HCT116 (cell line): ENCODE measurements around the gene ERC1. TPM values are rescaled to one million over a fixed set of nuclear protein-coding genes. Genes with fewer than 3 reads are reported as not detected.

Experiments used
- ATAC-seq: fragments of 200-7000 bp; cut with Tn5 transposase; 2 replicates; pipeline ENCODE4 v1.9.1; 2020; ENCODE audit warnings: mild to moderate bottlenecking, moderate library complexity
- BruUV-seq: library from RNA; stranded (reverse); fragments of 400-500 nt; replicated peaks from 2 replicates; lab custom pipeline; 2021; lab: Mats Ljungman, UMichigan
- CTCF ChIA-PET: fragments of 300-600 bp; sonication (Branson Sonifier 250); formaldehyde crosslinking; loops from one replicate; lab custom pipeline; 2021; ENCODE audit warnings: antibody characterized with exemption; lab: Charles Lee
- POLR2A ChIA-PET: fragments of 300-600, 350-600 bp; sonication (Branson Sonifier 250); formaldehyde crosslinking; loops from one replicate; lab custom pipeline; 2021; ENCODE audit warnings: antibody characterized with exemption; lab: Charles Lee
- RAD21 ChIA-PET, 2 experiments: fragments of 300-600 bp; sonication (Branson Sonifier 250); formaldehyde crosslinking; loops; one replicate each; lab custom pipeline; 2023; ENCODE audit warnings: low total read pairs in 2 of 2; ENCODE audit not compliant: uncharacterized antibody in 2 of 2, unreplicated experiment in 2 of 2, low non-redundant PET in 1 of 2; lab: Charles Lee
- DNase-seq: peaks from one replicate; pipeline ENCODE4 v3.0.0-alpha.2; 2010; ENCODE audit warnings: low read depth, low spot score
- H2AFZ ChIP-seq: fragments of 200-600 bp; shearing (Covaris generic), sonication (generic); 2 replicates; pipeline ENCODE4 v1.6.1; 2017; ENCODE audit warnings: low read depth, mixed run types, mixed read lengths, antibody characterized with exemption, low read length; ENCODE audit not compliant: poor library complexity, severe bottlenecking
- H3K27ac ChIP-seq: 2 replicates; pipeline ENCODE4 v1.5.1; 2012; ENCODE audit warnings: low read depth, low read length
- H3K27me3 ChIP-seq: fragments of 200-600 bp; sonication (generic); 2 replicates; pipeline ENCODE4 v1.6.1; 2016; ENCODE audit warnings: mixed run types, low read length, mixed read lengths; ENCODE audit not compliant: insufficient read depth
- H3K36me3 ChIP-seq, 2 experiments: fragments of 200-500 bp in 1 of 2; fragments of 200-600 bp in 1 of 2; sonication (Bioruptor generic) in 1 of 2; sonication (generic) in 1 of 2; 2 replicates each; pipeline versions ENCODE4 v1.5.1 to v1.6.1; 2014 to 2016; ENCODE audit warnings: low read length in 2 of 2, inconsistent platforms in 1 of 2, mixed read lengths in 1 of 2, mixed run types in 1 of 2; ENCODE audit not compliant: insufficient read depth in 2 of 2, control insufficient read depth in 1 of 2
- H3K4me1 ChIP-seq, 2 experiments: fragments of 200-600 bp in 1 of 2; sonication (generic) in 1 of 2; 2 replicates each; pipeline versions ENCODE4 v1.5.1 to v1.6.1; 2012 to 2017; ENCODE audit warnings: low read length in 2 of 2, inconsistent platforms in 1 of 2, mild to moderate bottlenecking in 1 of 2, mixed read lengths in 1 of 2, mixed run types in 1 of 2, moderate library complexity in 1 of 2; ENCODE audit not compliant: insufficient read depth in 2 of 2, control insufficient read depth in 1 of 2
- H3K4me2 ChIP-seq: fragments of 200-600 bp; sonication (generic); 2 replicates; pipeline ENCODE4 v1.6.1; 2017; ENCODE audit warnings: mixed run types, low read length, mixed read lengths
- H3K4me3 ChIP-seq, 2 experiments: fragments of 200-600 bp in 1 of 2; sonication (generic) in 1 of 2; replicated peaks in 1 of 2; 2 replicates each; pipeline ENCODE4 v1.5.1; 2011 to 2016; ENCODE audit warnings: low read length in 2 of 2, control low read depth in 1 of 2, low read depth in 1 of 2, mild to moderate bottlenecking in 1 of 2, mixed read lengths in 1 of 2, mixed run types in 1 of 2
- H3K79me2 ChIP-seq: fragments of 200-600 bp; sonication (generic); 2 replicates; pipeline ENCODE4 v1.6.1; 2017; ENCODE audit warnings: mild to moderate bottlenecking, mixed run types, low read length, moderate library complexity, mixed read lengths; ENCODE audit not compliant: insufficient read depth
- H3K9ac ChIP-seq: fragments of 200-600 bp; sonication (generic); 2 replicates; pipeline ENCODE4 v1.6.1; 2016; ENCODE audit warnings: low read length, mixed read lengths
- H3K9me2 ChIP-seq: fragments of 200-600 bp; sonication (generic), shearing (Covaris generic); 2 replicates; pipeline ENCODE4 v1.6.1; 2017; ENCODE audit warnings: mixed run types, mild to moderate bottlenecking, moderate library complexity; ENCODE audit not compliant: insufficient read depth
- H3K9me3 ChIP-seq, 2 experiments: fragments of 200-500 bp in 1 of 2; fragments of 200-600 bp in 1 of 2; sonication (Bioruptor generic) in 1 of 2; sonication (generic) in 1 of 2; 2 replicates each; pipeline ENCODE4 v1.6.1; 2014 to 2017; ENCODE audit warnings: low read length in 2 of 2, mixed read lengths in 2 of 2, inconsistent platforms in 1 of 2, low read depth in 1 of 2, mild to moderate bottlenecking in 1 of 2, mixed run types in 1 of 2, moderate library complexity in 1 of 2; ENCODE audit not compliant: control insufficient read depth in 1 of 2, insufficient read depth in 1 of 2
- H4K20me1 ChIP-seq: fragments of 200-600 bp; sonication (generic), shearing (Covaris generic); 2 replicates; pipeline ENCODE4 v1.6.1; 2017; ENCODE audit warnings: mixed run types, mild to moderate bottlenecking, moderate library complexity; ENCODE audit not compliant: insufficient read depth
- CEBPB ChIP-seq: IDR thresholded peaks from 2 replicates; pipeline ENCODE4 v1.6.1; 2012; ENCODE audit warnings: low read depth
- ELF1 ChIP-seq: IDR thresholded peaks from 2 replicates; pipeline ENCODE4 v1.6.1; 2012; ENCODE audit warnings: low read depth, borderline replicate concordance
- FOSL1 ChIP-seq: IDR thresholded peaks from 2 replicates; pipeline ENCODE4 v1.6.1; 2012; ENCODE audit warnings: low read depth
- JUND ChIP-seq: IDR thresholded peaks from 2 replicates; pipeline ENCODE4 v1.6.1; 2012
- RAD21 ChIP-seq: IDR thresholded peaks from 2 replicates; pipeline ENCODE4 v1.6.1; 2012; ENCODE audit warnings: low read depth, mild to moderate bottlenecking
- SIN3A ChIP-seq: IDR thresholded peaks from 2 replicates; pipeline ENCODE4 v1.6.1; 2012; ENCODE audit warnings: low read depth
- SP1 ChIP-seq: IDR thresholded peaks from 2 replicates; pipeline ENCODE4 v1.6.1; 2012; ENCODE audit warnings: low read depth
- YY1 ChIP-seq: IDR thresholded peaks from 2 replicates; pipeline ENCODE4 v1.6.1; 2011; ENCODE audit warnings: low read length, low read depth, moderate library complexity, mild to moderate bottlenecking; ENCODE audit not compliant: insufficient replicate concordance; ENCODE audit errors: extremely low read depth
- ZFX ChIP-seq: fragments of 450-650 bp; IDR thresholded peaks from 2 replicates; pipeline ENCODE4 v1.6.1; 2017
- ZNF274 ChIP-seq: fragments of 200-500 bp; sonication (Bioruptor generic); IDR thresholded peaks from 2 replicates; pipeline ENCODE4 v1.6.1; 2014; ENCODE audit warnings: mild to moderate bottlenecking, low read depth, low read length, inconsistent platforms
- intact Hi-C: fragments of 100-400 bp; cut with micrococcal nuclease; formaldehyde crosslinking; loops from 2 replicates; pipeline ENCODE4 v1.10.0; 2022
- total RNA-seq: library from RNA; stranded (reverse); gene quantifications from one replicate; pipeline ENCODE4 v1.2.1, GENCODE V29; 2021; ENCODE audit not compliant: unreplicated experiment
- TF ChIP-seq, protein P1 (sequence below), 3 experiments: fragments of 200-600 bp in 1 of 3; sonication (generic) in 1 of 3; IDR thresholded peaks in 2 of 3; conservative IDR thresholded peaks in 1 of 3; 2 replicates each; pipeline ENCODE4 v1.5.1; 2012 to 2017; ENCODE audit warnings: low read depth in 2 of 3, low read length in 2 of 3, antibody characterized with exemption in 1 of 3, borderline replicate concordance in 1 of 3, control low read depth in 1 of 3, mild to moderate bottlenecking in 1 of 3, mixed read lengths in 1 of 3, mixed run types in 1 of 3, moderate library complexity in 1 of 3; ENCODE audit not compliant: insufficient read depth in 1 of 3

The ERC1 gene
- total RNA-seq, 1 experiment from 2014 or later, result 41.9 TPM

DNA sequence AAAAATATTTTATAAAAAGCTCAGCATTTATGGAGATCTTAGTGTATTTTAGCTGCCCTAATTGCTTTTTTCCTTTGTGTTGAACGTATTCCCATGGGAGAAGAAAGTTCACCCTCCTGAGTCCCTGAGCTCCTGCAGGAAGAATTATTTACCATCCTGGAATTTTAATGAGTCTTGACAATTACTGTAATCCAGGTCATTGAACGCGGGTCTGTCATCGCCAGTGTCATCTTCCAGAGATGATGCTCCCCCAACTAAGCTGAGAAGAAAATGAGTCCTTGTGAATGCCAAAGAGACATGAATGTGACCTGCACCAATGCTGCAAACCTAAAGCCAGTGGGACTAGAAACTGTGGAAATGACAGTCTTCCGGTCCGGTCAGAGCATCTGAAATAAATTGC is 473.9 kb downstream of the ERC1 start:
- TF ChIP-seq FOSL1, result no peak
- no peak for TF ChIP-seq YY1
- TF ChIP-seq ELF1, result no peak
- no peak for TF ChIP-seq JUND
- TF ChIP-seq ZFX, result no peak
- no peak for TF ChIP-seq CEBPB
- Histone ChIP-seq H4K20me1 (no peaks in the 10 kb centered on the region), H3K9me2 (no peaks in the 10 kb centered on the region), H3K27ac (no peak overlapping the region), H3K4me1 (no peaks in the 10 kb centered on the region), H2AFZ (no peak overlapping the region), H3K79me2 (no peaks in the 10 kb centered on the region), H3K4me2 (no peak overlapping the region), H3K9me3 (no peaks in the 10 kb centered on the region), H3K4me3 (no peak overlapping the region), H3K36me3 (no peaks in the 10 kb centered on the region), H3K9ac (no peak overlapping the region), H3K27me3 (no peaks in the 10 kb centered on the region)
- ATAC-seq (no peak), DNase-seq (no peak)
- intact Hi-C loops, result no loop called here
- BruUV-seq, result no TSS peak
- CTCF ChIA-PET, result interaction anchor here (1.4 kb wide), 1 partner anchor 347 kb away, joined by 4 read pairs; no protein-coding TSS in a partner anchor
- RAD21 ChIA-PET, result no interaction called here
- POLR2A ChIA-PET, result no interaction called here

- H3K4me1 ChIP-seq, result no peaks in the 10 kb centered on the region
- POLR2A ChIA-PET, result no interaction called here
- no peak for ATAC-seq
- no peak overlapping the region for H3K4me2 ChIP-seq
- H3K79me2 ChIP-seq, result no peaks in the 10 kb centered on the region
- intact Hi-C loops, result no loop called here
- no peaks in the 10 kb centered on the region for H3K9me2 ChIP-seq
- RAD21 ChIA-PET, result no interaction called here
- no peaks in the 10 kb centered on the region for H3K36me3 ChIP-seq
- H2AFZ ChIP-seq, result no peak overlapping the region
- CTCF ChIA-PET, result interaction anchor here (1.4 kb wide), 1 partner anchor 348 kb away, joined by 4 read pairs; no protein-coding TSS in a partner anchor
- no peak for DNase-seq
- no TSS peak for BruUV-seq
- H4K20me1 ChIP-seq, result no peaks in the 10 kb centered on the region
- TF ChIP-seq CEBPB (no peak), JUND (no peak), SP1 (no peak), RAD21 (no peak), SIN3A (no peak), YY1 (no peak), ZNF274 (no peak)
- TF ChIP-seq, protein P1, sequence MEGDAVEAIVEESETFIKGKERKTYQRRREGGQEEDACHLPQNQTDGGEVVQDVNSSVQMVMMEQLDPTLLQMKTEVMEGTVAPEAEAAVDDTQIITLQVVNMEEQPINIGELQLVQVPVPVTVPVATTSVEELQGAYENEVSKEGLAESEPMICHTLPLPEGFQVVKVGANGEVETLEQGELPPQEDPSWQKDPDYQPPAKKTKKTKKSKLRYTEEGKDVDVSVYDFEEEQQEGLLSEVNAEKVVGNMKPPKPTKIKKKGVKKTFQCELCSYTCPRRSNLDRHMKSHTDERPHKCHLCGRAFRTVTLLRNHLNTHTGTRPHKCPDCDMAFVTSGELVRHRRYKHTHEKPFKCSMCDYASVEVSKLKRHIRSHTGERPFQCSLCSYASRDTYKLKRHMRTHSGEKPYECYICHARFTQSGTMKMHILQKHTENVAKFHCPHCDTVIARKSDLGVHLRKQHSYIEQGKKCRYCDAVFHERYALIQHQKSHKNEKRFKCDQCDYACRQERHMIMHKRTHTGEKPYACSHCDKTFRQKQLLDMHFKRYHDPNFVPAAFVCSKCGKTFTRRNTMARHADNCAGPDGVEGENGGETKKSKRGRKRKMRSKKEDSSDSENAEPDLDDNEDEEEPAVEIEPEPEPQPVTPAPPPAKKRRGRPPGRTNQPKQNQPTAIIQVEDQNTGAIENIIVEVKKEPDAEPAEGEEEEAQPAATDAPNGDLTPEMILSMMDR (IDR thresholded peaks at IDR 0.05 in 2 of 3, conservative IDR thresholded peaks at IDR 0.05 in 1 of 3; ENCODE audit: borderline replicate concordance in 1 of 3, insufficient read depth in 1 of 3, low read depth in 2 of 3, low read length in 2 of 3), result no peak
- no peaks in the 10 kb centered on the region for H3K9me3 ChIP-seq
- no peak overlapping the region for H3K9ac ChIP-seq
- no peak overlapping the region for H3K4me3 ChIP-seq
- H3K27me3 ChIP-seq, result no peaks in the 10 kb centered on the region
- no peak overlapping the region for H3K27ac ChIP-seq
Observed at GRCh38 chr12:1465990-1466389, 475.0 kb downstream of the ERC1 start.
